Measurements from ENCODE around the gene BAIAP2.

BAIAP2 gene

DNA sequence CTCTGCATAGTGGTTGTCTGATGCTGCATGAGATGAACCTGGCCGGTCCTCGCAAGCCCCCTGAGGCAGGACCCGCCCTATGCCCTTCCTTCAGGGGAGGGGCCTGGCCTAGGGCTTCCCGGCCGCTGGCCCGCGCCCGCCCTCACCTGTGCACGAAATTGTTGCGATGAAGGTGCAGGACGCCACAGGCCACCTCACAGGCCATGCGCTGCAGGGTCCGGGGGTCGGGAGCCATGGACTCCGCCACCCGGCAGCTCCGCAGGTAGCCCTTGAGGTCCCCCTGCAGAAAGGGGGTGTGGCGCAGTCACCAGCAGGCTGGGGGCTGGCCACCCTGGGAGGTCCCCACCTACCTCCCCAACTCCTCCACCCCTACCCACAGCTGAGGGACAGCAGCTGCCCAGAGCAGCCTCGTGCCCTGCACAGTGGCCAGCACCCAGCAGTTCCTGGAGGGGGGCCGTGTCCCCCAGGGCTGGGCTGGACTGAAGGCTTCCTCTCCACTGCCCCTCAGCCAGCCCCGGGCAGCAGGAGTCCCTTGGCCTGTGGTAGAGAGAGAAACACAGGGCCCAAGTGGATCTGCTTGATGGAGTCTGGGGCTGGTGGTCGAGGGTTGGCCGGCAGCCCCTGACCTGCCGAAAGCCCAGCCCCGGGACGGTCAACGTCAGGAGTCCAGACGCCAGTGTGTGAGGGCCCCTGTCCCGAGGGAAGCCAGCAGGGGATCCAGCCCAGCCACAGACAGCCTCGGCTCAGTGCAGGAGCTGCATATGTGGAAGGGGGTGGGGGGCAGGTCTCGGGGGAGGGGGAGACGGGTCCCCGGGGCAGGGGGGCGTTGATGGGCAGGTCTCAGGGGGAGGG is 91.6 kb downstream of the BAIAP2 start:
- DNase-seq (ENCODE audit: low read depth), result no peak

DNA sequence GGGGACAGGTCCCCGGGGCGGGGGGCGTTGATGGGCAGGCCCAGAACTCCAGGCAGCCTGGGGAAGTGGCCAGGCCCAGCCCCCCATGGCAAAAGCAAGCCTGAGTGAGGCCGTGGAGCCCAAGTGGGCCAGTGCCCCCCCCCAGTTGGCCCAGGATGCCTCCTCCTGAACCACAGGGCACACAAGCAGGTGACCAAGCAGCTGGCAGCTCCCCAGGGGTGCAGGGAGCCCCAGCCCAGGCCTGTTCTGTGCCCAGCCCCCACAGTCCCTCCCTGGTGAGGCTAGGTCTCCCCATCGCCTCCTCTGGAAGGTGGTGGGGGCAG is 92.1 kb downstream of the BAIAP2 start:
- no peak for DNase-seq (ENCODE audit: low read depth)

DNA sequence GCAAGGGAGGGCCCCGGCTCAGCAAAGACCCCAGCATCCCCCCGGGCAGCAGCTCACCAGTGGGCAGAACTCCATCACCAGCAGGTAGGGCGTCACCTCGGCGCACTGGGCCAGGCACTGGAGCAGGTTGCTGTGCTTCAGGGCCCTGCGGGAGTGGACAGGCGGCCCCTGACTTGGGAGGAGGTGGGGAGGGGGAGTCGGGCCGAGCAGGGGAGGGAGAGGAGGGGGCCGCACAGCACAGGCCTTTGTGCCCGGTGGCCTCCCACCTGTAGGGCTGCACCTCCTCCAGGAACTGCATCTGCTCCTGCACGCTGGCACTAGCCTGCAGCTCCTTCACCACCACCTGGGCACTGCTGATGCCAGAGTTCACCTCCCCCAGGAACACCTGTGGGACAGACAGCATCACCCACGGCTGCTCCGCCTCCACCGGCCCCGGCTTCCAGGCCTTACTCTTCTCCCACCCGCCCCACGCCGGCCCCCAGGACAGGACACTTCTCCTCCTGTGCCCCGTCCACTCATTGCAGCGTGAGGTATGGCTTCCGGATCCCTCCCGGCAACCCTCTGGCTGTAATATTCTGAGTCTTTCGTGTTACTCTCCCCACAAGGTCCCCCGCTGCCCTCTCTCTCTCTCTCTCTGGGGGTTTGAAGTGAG is 92.7 kb downstream of the BAIAP2 start:
- no peak for DNase-seq (ENCODE audit: low read depth)

DNA sequence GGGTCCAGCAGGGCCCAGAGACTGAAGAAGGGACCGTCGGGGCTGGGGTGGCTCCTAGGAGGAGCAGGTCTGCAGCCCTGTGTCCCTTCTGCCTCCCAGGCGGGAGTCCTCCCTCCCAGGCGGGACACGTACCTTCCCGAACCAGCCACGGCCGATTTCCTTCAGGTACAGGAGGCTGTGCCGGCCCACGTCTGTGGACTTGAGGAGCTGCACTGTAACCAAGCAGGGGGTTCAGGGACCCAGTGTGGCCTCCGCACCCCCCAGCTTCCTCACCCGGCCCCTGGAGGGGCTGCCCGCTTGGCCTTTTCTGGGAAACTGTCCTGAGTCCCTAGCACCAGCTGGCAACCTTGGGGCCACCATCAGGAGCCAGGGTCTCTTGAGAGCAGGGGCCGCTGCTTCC is 93.4 kb downstream of the BAIAP2 start:
- DNase-seq (ENCODE audit: low read depth), result no peak

DNA sequence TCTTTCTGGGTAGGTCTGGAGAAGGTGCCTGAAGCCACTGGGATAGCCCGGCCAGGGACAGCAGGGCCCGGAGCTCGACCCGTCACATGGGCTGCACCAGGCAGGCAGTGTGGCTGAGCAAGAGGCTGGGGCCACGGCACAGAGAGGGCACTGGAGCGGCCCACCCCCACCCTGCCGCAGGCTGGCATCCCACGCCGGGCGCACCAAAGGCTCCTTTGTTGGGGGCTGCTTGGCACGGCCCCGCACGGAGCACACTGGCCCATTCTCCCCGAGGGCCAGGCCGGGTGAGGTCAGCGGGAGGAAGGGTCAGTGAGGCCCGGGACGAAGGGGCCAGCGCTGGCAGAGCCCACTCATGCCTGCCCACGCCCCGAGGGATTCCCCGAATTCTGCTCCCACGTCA is 93.8 kb downstream of the BAIAP2 start:
- no peak for DNase-seq (ENCODE audit: low read depth)

DNA sequence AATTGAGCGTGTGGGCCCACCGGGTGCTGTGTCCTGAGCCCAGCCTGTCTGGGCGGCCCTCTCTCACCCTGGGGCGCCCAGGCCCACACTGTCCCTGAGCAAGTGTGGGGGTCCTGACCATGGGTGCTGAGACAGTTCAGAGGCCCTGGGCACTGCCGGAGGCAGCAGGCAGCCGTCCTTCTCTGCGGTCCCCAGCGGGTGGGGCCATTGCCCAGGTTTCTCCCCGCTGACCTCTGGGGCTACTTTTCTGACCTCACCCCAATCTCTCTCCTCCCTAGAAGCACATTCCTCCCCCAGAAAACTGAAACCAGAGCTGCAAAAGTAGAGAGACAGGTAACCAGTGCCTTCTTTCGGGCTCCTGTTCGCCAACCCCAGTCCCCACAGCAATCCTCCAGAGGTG is 94.3 kb downstream of the BAIAP2 start:
- DNase-seq (ENCODE audit: low read depth), result no peak

DNA sequence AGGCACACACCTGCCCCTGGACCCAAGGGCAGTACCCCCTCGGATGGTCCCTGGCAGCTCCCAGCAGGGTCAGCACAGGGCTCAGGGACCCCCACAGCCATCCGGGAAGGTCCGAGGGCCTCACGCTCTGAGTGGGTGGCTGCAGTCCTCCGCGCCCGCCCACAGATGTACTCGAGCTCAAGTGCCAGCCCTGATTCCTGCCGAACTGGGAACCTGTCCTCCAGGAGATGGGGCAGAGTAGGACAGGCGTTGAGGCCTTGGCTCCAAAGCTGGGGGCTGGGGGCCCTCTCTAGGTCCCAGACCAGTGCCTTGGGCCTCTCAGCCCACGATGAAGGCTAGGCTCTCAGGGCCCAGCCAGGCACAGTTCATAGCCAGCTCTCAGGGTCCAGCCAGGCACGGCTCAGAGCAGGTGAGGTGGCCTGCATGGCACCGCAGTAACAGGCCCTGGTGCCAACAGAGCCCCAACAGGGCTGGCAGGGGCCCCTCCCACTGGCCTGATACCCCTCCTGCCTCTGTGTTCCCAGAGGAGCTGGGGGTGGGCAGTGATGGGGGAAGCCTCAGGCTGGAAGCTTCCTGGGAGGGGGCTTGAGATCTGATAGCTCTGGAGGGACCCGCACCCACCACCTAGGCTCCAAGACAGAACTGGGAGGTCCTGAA is 94.9 kb downstream of the BAIAP2 start:
- no peak for DNase-seq (ENCODE audit: low read depth)

DNA sequence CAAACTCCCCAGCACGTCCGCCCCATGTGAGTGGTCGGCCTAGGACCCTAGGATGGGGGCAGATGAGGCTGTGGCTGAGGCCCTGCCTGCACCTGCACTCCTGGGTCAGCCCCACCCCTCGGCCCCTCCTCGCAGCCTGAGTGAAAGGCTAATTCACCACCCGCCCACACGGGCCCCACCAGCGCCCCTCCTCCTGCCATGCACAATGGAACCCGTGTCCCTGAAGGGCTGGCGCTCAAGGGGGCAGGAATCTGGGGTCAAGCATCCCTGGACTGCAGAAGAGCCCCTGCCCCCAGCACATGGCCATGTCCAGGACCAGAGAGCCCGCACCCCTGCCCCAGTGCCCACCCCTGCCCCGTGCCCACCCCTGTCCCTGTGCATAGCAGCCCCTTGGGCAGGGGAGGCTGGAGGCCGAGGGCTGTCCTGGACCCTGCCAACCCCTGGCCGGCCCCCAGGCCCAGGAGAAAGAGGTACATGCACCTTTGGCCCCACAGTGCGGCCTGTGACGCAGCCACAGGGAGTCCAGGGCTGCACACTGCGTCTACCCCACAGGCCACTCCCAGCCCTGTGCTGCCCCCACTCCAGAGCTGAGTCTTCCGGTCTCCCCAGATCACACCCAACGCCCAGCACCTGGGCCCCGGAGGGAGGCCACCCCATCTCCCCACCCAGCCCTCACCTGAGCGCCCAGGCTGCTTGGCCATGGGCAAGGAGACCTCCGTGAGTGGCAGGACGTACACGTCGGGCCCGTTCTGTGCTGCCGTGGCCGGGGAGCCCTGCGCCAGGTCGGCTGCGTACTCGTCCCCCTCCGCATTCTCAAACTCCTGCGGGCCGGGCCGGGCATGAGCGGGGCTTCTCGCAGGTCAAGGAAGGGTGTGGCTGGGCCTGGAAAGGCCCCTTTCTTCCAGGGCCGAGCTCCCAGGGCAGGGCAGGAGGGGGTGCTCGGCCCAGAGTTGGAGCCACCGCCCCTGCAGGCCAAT is 95.7 kb downstream of the BAIAP2 start:
- DNase-seq (ENCODE audit: low read depth), result no peak

DNA sequence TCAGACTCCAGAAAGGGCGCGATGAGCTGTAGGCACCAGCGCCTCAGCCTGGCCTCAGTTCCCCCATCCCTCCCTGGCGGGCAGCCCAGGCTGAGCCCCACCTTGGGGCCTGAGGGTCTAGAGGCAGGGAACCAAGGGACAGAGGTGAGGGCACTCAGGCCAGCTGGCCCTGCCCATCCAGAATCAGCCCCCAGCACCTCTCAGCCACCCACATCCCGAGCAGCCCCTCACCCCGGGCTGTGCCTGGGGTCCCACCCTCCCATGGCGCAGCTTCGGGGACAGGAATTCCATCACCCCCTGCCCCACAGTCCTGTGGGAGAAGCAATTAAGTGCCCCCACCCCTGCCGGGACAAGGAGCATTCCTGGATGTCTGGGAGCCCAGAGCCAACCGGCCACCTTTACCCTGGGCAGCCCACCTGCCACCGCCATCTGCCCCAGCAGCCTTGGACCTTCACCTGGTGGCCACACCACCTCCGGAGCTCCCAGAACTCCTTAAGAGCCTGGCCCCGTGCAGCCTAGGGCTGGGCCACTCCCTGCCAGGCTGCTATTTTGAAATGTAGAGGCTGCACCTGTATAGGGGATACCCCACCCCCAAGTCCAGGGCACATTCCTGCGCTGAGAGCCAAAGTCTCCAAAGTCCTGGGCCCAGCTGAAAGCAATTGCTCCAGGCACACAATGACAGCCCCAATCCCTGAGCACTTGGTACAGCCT is 96.7 kb downstream of the BAIAP2 start:
- DNase-seq (ENCODE audit: low read depth), result no peak

DNA sequence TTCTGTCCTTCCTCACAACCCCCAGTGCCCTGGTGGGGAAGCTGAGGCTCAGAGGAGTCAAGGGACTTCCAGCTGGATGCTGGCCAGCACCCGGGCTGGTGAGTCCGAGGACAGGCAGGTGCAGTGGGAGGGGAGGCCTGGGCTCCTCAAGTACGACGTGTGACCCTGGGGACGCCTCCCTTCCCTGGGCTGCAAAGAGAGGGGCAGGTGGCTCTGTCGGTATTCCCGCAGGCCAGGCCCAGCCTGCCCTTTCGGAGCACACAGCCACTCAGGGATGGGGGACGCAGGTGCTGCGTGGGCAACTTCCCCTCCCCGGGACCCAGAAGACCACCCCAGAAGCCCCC is 97.2 kb downstream of the BAIAP2 start:
- DNase-seq (ENCODE audit: low read depth), result no peak

DNA sequence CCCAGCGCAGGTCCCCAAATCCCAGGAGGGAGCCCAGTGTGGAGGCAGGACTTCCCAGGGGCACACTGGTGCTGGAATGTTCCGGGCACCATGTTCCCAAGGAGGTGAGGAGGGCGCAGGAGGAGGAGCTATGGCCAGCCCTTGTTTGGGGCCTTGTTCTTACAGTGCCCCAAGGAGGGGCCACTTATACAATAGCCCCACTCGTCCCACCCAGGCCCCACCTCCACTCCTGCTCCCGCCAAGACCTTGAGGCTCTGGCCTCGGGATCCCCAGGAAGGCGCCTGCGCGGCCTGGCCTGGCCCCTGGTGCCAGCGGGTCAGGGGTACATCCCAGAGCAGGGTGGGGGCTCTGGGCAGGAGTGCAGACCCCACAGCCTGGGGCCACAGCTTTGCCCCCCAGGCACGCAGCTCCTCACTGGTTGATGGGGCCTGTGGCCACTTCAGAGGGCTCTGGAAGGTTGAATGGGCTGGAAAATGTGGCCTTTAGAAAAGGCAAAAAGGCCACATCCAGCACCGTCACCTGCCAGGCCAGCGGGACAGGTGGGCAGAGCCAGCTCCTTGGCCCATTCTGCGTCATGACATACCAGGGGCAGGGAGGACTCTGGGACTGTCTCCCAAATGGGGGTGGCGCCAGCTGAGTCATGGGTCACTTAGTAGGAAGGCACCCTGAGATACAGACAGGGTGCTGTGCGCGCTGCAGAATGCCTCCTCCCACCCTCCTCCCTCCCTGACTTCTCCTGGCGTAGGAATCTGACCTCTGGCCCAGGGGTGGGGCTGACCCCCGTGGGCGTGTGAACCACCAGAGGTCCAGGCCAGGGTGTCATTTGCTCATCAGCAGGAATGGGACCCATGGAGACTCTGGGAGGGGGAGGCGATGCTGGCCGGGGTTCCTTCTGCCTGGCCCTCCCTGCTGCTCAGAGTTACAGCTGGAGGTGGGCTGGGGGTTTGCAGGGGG is 98.1 kb downstream of the BAIAP2 start:
- DNase-seq (ENCODE audit: low read depth), result no peak

DNA sequence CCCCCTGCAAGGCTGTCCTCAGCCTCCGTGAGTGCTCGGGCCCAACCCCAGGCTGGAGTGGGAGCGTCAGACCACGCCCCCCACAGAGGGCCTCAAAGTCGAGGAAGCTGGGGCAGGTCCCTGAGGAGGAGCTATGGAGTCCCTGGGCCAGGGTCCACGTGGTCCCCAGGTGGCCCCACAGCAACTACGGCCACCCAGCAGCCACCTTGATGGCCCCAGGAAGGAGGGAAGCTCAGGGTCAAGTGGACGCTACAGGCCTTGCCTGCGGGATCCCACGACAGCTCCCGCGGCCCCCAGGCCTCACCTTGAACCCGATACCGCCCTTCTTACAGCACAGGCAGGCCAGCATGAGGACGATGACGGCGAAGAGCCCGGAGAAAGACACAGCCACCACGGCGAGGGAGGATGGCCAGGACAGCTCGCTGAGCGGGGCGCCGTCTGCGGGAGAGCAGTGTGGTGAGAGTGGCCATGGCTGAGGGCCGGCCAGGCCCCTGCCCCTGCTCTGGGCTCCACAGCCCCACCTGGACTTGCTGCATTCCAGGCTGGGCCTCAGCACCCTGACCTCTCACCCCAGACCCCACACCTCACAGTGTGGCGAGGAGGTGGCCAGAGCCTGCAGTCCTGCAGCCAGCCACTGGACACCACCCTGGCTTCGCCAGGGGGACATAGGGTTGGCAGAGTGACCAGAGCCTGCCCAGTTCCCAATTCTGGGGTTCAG is 99.3 kb downstream of the BAIAP2 start:
- no peak for DNase-seq (ENCODE audit: low read depth)

DNA sequence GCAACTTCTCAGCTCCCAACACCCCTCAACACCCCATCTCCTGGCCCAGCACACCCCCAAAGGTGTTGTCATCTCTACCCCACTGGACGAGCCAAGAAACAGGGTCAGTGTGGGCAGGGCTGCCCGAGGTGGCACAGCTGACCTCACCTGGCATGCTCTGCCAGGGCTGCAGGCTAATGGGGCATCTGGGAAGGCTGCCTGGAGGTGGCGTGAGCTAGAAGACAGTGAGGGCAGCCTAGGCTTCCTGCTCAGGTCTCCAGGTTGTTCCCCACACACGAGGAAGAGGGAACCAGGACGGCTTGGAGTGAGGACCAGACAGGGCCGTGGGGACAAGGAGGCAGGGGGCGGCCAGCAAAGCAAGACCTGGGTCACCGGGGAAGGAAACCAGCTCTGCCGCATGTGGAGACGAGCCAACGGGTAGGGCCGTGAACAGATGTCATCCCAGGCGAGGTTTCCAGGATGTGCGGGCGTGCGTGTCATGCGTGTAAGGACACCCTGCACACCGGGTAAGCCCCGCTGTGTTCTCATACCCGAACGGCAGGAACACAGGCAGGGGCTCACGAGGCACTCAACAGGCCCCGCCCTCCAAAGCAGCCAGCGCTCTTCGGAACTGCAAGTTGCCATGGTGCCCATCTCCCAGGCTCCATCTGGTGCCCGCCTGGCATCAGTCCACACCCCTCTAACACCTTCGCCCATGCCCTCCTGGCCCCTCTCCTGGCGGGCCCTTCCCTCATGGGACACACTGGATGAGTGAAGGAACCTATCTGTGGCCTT is 100.7 kb downstream of the BAIAP2 start:
- DNase-seq (ENCODE audit: low read depth), result no peak

DNA sequence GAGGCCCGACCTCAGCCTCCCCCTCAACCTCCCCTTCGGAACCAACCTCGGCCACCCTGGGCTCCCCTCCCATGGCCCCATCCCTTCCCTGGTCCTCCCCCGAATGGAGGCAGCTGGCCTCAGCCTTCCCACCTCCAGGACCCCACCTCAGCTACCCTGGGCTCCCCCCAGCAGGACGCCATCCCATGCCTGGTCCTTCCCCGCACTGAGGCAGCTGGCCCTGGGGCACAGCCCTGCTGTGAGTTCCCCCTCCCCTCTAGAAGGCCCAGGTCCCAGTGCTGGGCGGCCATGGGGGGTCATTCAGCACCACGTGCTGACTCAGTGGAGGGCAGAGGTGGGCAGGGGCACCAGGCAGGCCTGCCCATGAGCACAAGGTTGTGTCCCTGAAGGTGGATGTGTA is 101.4 kb downstream of the BAIAP2 start:
- DNase-seq (ENCODE audit: low read depth), result no peak

DNA sequence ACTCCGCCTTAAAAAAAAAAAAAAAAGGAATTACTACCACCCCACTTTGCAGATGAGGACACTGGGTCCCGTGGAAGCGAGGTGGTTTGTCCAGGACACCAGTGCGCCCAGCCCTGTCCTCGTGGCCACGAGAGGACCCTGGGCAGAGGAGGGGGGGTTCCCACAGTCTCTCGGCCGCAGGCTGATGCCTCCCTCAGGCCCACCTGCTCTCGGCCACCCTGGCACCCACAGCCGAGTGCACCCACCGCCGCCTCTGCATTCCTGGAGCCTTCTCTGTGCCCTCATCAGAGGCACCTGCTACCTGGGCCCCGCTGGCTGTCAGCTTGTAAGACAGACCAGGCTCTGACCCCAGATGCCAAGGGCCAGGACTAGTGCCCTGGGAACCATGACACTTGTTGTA is 102.3 kb downstream of the BAIAP2 start:
- no peak for DNase-seq (ENCODE audit: low read depth)

DNA sequence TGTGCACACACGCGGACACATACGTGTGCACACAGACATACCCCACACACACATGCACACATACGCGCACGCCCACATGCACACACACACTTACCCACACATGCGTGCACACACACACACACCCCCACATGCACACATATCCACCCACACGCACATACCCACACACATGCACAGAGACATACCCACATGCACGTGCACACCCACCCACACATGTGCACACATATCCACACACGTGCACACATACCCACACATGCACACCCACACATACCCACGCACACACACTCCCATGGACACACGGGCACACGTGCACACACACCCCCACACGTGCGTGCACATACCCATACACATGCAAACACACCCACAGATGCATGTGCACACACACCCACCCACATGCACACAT is 103.1 kb downstream of the BAIAP2 start:
- no peak for DNase-seq (ENCODE audit: low read depth)

DNA sequence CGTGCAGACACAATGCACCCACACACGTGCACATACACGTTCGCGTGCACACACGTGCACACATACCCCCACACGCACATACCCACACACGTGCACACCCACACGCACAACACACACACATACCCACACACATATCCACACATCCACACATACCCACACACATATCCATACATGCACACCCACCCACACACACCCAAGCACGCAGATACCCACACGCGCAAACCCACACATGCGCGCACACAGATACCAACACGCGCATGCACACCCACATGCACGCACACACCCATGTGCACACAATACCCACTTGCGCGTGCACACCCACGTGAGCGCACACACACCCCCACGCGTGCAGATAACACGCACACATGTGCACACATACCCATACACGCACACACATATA is 103.5 kb downstream of the BAIAP2 start:
- no peak for DNase-seq (ENCODE audit: low read depth)

DNA sequence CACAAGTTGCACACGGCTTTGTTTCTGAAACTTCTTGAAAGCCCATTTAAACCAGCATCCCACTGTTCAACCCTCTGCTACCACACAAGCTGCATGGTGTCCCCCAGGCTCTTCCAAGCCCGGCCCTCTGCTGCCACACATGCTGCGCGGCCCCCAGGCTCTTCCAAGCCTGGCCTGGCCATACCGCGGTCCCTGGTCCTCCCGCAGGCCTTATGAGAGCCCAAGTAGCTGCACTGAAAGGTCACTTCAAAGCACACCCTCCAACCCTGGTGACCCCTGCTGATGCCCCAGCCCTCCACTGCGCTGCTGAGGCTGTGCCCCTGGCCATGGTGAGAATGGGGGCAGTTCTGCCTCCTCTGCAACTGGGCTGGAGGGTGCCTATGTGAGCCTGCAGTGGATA is 104.5 kb downstream of the BAIAP2 start:
- DNase-seq (ENCODE audit: low read depth), result no peak

DNA sequence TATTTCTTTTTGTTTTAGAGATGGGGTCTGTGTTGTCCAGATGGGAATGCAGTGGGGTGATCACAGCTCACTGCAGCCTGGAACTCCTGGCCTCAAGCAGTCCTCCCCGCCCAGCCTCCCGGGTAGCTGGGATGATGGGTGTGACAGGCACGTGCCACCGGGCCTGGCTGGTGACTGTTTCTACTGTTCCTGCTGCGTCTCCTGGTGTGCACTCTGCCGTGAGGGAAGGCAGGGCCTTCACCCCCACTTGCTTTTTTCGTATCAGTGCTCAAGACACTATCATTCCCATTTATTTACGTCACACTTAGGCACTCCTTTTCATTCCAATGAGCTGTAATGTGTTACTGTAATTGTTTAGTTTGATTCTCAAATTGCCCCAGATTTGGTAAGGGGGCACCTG is 105.1 kb downstream of the BAIAP2 start:
- no peak for DNase-seq (ENCODE audit: low read depth)

All from HS-5 (cell line).